A673 (cell line): ENCODE measurements around the gene EXOC4. TPM values are rescaled to one million over a fixed set of nuclear protein-coding genes. Genes with fewer than 3 reads are reported as not detected.

Experiments
- BruUV-seq: library from RNA; stranded (reverse); fragments of 400-500 nt; replicated peaks from 2 replicates; lab custom pipeline; 2021; lab: Mats Ljungman, UMichigan
- CTCF ChIA-PET: fragments of 300-600 bp; sonication (Branson Sonifier 250); formaldehyde crosslinking; loops from one replicate; lab custom pipeline; 2022; ENCODE audit warnings: antibody characterized with exemption; lab: Charles Lee
- POLR2A ChIA-PET: fragments of 300-600 bp; sonication (Branson Sonifier 250); formaldehyde crosslinking; loops from one replicate; lab custom pipeline; 2022; ENCODE audit warnings: antibody characterized with exemption; ENCODE audit not compliant: low non-redundant PET; lab: Charles Lee
- DNase-seq: peaks from one replicate; pipeline ENCODE4 v3.0.0-alpha.2; 2015; ENCODE audit warnings: low spot score
- H3K27ac ChIP-seq: fragments of 200-600 bp; sonication (generic); 2 replicates; pipeline ENCODE4 v1.5.1; 2016; ENCODE audit warnings: mixed run types, low read depth, mild to moderate bottlenecking, mixed read lengths, antibody characterized with exemption, low read length; ENCODE audit not compliant: poor library complexity, severe bottlenecking
- H3K27me3 ChIP-seq: fragments of 200-600 bp; sonication (generic); replicated peaks from 2 replicates; pipeline ENCODE4 v1.6.1; 2017; ENCODE audit warnings: mixed run types, low read depth, mild to moderate bottlenecking, mixed read lengths, antibody characterized with exemption, low read length; ENCODE audit not compliant: insufficient read depth, poor library complexity
- H3K36me3 ChIP-seq: fragments of 200-600 bp; sonication (generic); 2 replicates; pipeline ENCODE4 v1.6.1; 2016; ENCODE audit warnings: mixed run types, mild to moderate bottlenecking, mixed read lengths, antibody characterized with exemption, low read length; ENCODE audit not compliant: insufficient read depth, poor library complexity, severe bottlenecking
- H3K4me1 ChIP-seq: fragments of 200-600 bp; sonication (generic); 2 replicates; pipeline ENCODE4 v1.6.1; 2017; ENCODE audit warnings: mixed run types, mild to moderate bottlenecking, mixed read lengths, antibody characterized with exemption, low read length; ENCODE audit not compliant: insufficient read depth, poor library complexity, severe bottlenecking
- H3K4me3 ChIP-seq: fragments of 200-600 bp; sonication (generic); 2 replicates; pipeline ENCODE4 v1.5.1; 2016; ENCODE audit warnings: low read depth, mixed run types, mild to moderate bottlenecking, mixed read lengths, low read length; ENCODE audit not compliant: poor library complexity, severe bottlenecking
- H3K9me3 ChIP-seq: fragments of 200-600 bp; sonication (generic); 2 replicates; pipeline ENCODE4 v1.6.1; 2016; ENCODE audit warnings: mixed run types, low read depth, mild to moderate bottlenecking, mixed read lengths, antibody characterized with exemption, low read length; ENCODE audit not compliant: poor library complexity, severe bottlenecking
- EZH2 ChIP-seq: fragments of 200-600 bp; sonication (generic); IDR thresholded peaks from 2 replicates; pipeline ENCODE4 v1.6.1; 2017; ENCODE audit warnings: borderline replicate concordance, low read depth, mild to moderate bottlenecking, mixed read lengths, antibody characterized with exemption, low read length; ENCODE audit not compliant: poor library complexity, severe bottlenecking
- intact Hi-C: fragments of 100-400 bp; cut with micrococcal nuclease; formaldehyde crosslinking; loops from one replicate; pipeline ENCODE4 v1.10.0; 2022; ENCODE audit not compliant: unreplicated experiment
- total RNA-seq: library from RNA; stranded (reverse); gene quantifications from 2 replicates; pipeline ENCODE4 v1.2.3, GENCODE V29; 2021
- TF ChIP-seq, protein P1 (sequence below): fragments of 300-800, 200-600 bp; sonication (generic); conservative IDR thresholded peaks from 2 replicates; pipeline ENCODE4 v1.5.1; 2017; ENCODE audit warnings: low read depth, mild to moderate bottlenecking, antibody characterized with exemption, low read length, moderate library complexity, mixed read lengths

The EXOC4 gene
- total RNA-seq, 1 experiment from 2014 or later, result 66.1 TPM

DNA sequence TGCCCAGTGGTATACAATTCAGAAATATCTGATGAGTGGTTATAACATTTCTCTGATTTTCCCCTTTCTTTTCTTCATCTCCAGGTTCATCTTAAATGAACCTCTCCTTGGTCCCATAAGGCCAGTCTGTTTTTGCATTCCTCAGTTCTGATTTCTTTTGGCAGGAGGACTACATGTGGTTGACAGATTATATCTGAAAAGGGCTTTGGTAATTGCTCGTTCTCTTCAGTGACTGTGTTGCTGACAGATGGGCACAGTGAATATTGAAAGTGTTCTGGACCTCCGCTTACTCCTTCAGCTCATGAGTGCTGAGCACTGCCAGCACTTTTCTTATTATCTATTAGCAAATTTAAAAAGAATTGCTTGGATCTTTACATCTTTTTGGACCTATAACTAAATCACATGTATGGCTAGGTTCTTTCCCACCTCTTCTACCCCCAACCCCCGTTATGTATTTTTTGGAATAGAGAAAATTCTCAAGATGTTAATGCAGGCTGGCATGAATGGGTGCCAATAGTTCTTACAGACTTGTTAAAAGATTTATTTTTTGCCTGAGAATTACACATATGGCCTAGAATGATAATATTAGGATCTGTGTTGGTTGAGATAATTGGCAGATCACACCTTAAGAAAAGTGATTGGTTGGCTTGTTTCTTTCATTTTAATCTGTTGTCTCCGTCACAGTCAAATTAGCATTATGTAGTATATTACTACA lies 323.0 kb downstream of the EXOC4 start:
- ChIA-PET CTCF (no interaction called here), POLR2A (no interaction called here)
- BruUV-seq, result no TSS peak
- intact Hi-C loops, result no loop called here
- no peak for DNase-seq
- Histone ChIP-seq H3K4me1 (no peaks in the 10 kb centered on the region), H3K27me3 (no peaks in the 10 kb centered on the region), H3K27ac (no peak overlapping the region), H3K9me3 (no peaks in the 10 kb centered on the region), H3K4me3 (no peak overlapping the region), H3K36me3 (no peaks in the 10 kb centered on the region)
- TF ChIP-seq, protein P1, sequence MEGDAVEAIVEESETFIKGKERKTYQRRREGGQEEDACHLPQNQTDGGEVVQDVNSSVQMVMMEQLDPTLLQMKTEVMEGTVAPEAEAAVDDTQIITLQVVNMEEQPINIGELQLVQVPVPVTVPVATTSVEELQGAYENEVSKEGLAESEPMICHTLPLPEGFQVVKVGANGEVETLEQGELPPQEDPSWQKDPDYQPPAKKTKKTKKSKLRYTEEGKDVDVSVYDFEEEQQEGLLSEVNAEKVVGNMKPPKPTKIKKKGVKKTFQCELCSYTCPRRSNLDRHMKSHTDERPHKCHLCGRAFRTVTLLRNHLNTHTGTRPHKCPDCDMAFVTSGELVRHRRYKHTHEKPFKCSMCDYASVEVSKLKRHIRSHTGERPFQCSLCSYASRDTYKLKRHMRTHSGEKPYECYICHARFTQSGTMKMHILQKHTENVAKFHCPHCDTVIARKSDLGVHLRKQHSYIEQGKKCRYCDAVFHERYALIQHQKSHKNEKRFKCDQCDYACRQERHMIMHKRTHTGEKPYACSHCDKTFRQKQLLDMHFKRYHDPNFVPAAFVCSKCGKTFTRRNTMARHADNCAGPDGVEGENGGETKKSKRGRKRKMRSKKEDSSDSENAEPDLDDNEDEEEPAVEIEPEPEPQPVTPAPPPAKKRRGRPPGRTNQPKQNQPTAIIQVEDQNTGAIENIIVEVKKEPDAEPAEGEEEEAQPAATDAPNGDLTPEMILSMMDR, result no peak
- no peak for TF ChIP-seq EZH2

GRCh38 chr7:133576612-133577168 lies 323.8 kb downstream of the EXOC4 start:
- Histone ChIP-seq H3K27me3 (no peaks in the 10 kb centered on the region), H3K4me3 (no peak overlapping the region), H3K36me3 (no peaks in the 10 kb centered on the region), H3K9me3 (no peaks in the 10 kb centered on the region), H3K27ac (no peak overlapping the region), H3K4me1 (no peaks in the 10 kb centered on the region)
- ChIA-PET POLR2A (no interaction called here), CTCF (no interaction called here)
- BruUV-seq, result no TSS peak
- no peak for TF ChIP-seq EZH2
- TF ChIP-seq, protein P1, result no peak
- DNase-seq, result no peak
- intact Hi-C loops, result no loop called here

DNA sequence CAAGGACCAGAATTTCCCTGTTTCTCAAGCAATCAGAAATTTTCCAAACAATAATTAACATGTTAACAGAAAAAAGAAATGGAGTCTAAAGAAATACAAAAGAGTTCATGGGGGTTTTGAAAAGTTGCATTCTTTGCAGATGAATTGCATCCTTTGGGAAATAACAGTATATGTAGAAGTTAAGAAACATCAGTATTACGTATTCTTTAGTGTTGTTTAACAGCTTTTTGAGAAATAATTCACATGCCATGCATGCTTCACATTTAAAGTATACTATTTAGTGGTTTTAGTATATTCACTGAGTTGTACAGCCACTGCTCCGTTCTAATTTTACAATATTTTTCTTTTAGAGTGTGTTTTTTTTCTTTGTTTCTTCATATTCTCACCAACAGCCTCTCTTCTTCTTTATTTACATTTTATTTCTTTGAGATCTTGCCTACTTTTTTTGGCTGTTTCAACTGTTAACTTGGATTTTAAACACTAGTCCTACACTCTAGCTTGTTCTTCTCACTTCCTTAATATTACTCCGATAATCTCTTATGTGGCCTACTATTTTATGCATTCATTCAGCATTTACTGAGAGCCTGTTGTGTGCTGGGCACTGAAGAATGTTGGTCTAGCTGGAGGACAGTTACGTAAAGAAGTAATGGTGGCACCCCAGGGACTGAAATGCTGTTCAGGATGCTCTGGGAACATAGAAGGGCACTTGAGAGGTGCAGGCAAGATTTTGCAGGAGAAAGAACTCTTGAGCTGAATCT lies 330.1 kb downstream of the EXOC4 start:
- POLR2A ChIA-PET, result no interaction called here
- no peak overlapping the region for H3K27ac ChIP-seq

More for the DNA sequence above, 330.1 kb downstream of the EXOC4 start:
- no TSS peak for BruUV-seq
- Histone ChIP-seq H3K9me3 (no peaks in the 10 kb centered on the region), H3K4me1 (peaks cover 5% of the 10 kb centered on the region), H3K36me3 (no peaks in the 10 kb centered on the region), H3K4me3 (no peak overlapping the region), H3K27me3 (no peaks in the 10 kb centered on the region)
- TF ChIP-seq, protein P1, result no peak
- no peak for TF ChIP-seq EZH2
- peak; percentile 32 for DNase-seq
- intact Hi-C loops, result no loop called here
- CTCF ChIA-PET, result no interaction called here
